T-cell (primary cell): Measurements from ENCODE around the gene PDCL2. TPM values are rescaled to one million over a fixed set of nuclear protein-coding genes. Genes with fewer than 3 reads are reported as not detected.

Experiments
- ATAC-seq, 4 experiments: fragments of 200-7000 bp in 3 of 4; fragments of 150-1000 bp in 1 of 4; cut with Tn5 transposase; replicated peaks in 1 of 4; 1 replicate in 3 of 4; 2 replicates in 1 of 4; pipeline ENCODE4 v1.10.0; 2021; ENCODE audit warnings: moderate library complexity in 3 of 4, mild to moderate bottlenecking in 2 of 4, moderate number of reproducible peaks in 1 of 4
- CTCF ChIA-PET, 2 donors: fragments of 300-600 bp; sonication (Branson Sonifier 250); formaldehyde crosslinking; loops; one replicate each; lab custom pipeline; 2022; ENCODE audit warnings: antibody characterized with exemption in 2 of 2; lab: Charles Lee
- POLR2A ChIA-PET, 2 donors: fragments of 300-600 bp; sonication (Branson Sonifier 250); formaldehyde crosslinking; loops; one replicate each; lab custom pipeline; 2022; ENCODE audit warnings: antibody characterized with exemption in 2 of 2; lab: Charles Lee
- DNase-seq, 35 experiments: peaks; one replicate each; pipeline versions ENCODE4 v3.0.0 to v3.0.0-alpha.2; 2013 to 2023
- H3K27ac ChIP-seq: one replicate; pipeline ENCODE4 v1.5.1; 2013; ENCODE audit warnings: low read length
- H3K27me3 ChIP-seq, 2 experiments: replicated peaks in 1 of 2; 1 replicate in 1 of 2; 2 replicates in 1 of 2; pipeline versions ENCODE4 v1.6.1 to v1.7.0; 2013; ENCODE audit warnings: low read length in 1 of 2, mixed read lengths in 1 of 2; ENCODE audit not compliant: control insufficient read depth in 2 of 2, insufficient read depth in 2 of 2; ENCODE audit errors: extremely low read depth in 1 of 2
- H3K36me3 ChIP-seq, 2 donors: 1 replicate in 1 of 2; 2 replicates in 1 of 2; pipeline versions ENCODE4 v1.6.1 to v1.7.0; 2013; ENCODE audit warnings: low read length in 1 of 2; ENCODE audit not compliant: control insufficient read depth in 2 of 2, insufficient read depth in 1 of 2; ENCODE audit errors: extremely low read depth in 1 of 2
- H3K4me1 ChIP-seq, 2 experiments: 1 replicate in 1 of 2; 2 replicates in 1 of 2; pipeline versions ENCODE4 v1.6.1 to v1.7.0; 2013; ENCODE audit warnings: low read length in 2 of 2, mixed read lengths in 1 of 2; ENCODE audit not compliant: insufficient read depth in 2 of 2, control insufficient read depth in 1 of 2; ENCODE audit errors: extremely low read depth in 1 of 2
- H3K4me3 ChIP-seq, 2 donors: 1 replicate in 1 of 2; 2 replicates in 1 of 2; pipeline versions ENCODE4 v1.5.1 to v1.7.0; 2013; ENCODE audit warnings: mild to moderate bottlenecking in 2 of 2, low read length in 1 of 2, moderate library complexity in 1 of 2; ENCODE audit not compliant: control insufficient read depth in 1 of 2; ENCODE audit errors: extremely low read depth in 1 of 2
- H3K9me3 ChIP-seq: 2 replicates; pipeline ENCODE4 v1.7.0; 2013
- H3K27ac Mint-ChIP-seq, 2 donors: one replicate each; pipeline ENCODE4 v1.8.0; 2020 to 2021; ENCODE audit warnings: mild to moderate bottlenecking in 2 of 2, mixed read lengths in 2 of 2
- H3K27me3 Mint-ChIP-seq, 2 donors: one replicate each; pipeline ENCODE4 v1.8.0; 2021 to 2022; ENCODE audit warnings: mixed read lengths in 2 of 2
- H3K36me3 Mint-ChIP-seq: one replicate; pipeline ENCODE4 v1.8.0; 2021; ENCODE audit warnings: mixed read lengths
- H3K4me1 Mint-ChIP-seq, 3 donors: one replicate each; pipeline ENCODE4 v1.8.0; 2020 to 2022; ENCODE audit warnings: mixed read lengths in 3 of 3, mild to moderate bottlenecking in 1 of 3
- H3K4me3 Mint-ChIP-seq, 3 donors: one replicate each; pipeline ENCODE4 v1.8.0; 2020 to 2022; ENCODE audit warnings: mild to moderate bottlenecking in 3 of 3, mixed read lengths in 3 of 3, moderate library complexity in 3 of 3
- H3K9me3 Mint-ChIP-seq, 3 donors: one replicate each; pipeline ENCODE4 v1.8.0; 2020 to 2022; ENCODE audit warnings: mixed read lengths in 3 of 3
- WGBS: methylation state at CpG from one replicate; pipeline ENCODE4 v1.1.5; 2013; ENCODE audit warnings: missing lambda C conversion rate; ENCODE audit not compliant: insufficient coverage; 5-methylcytosine and 5-hydroxymethylcytosine counted together
- total RNA-seq, 35 experiments: library from RNA in 6 of 35; stranded (reverse) in 6 of 35; fragments of 120-200 nt in 1 of 35; gene quantifications; one replicate each; pipeline versions ENCODE4 v1.2.1 to v1.2.4 and lab custom pipeline; 2013 to 2026

The PDCL2 gene
- total RNA-seq, 5 donors from 2014 or later (not counting 1 experiment from before 2014, with no cell fraction given), result not detected

- no peak overlapping the region for H3K4me3 ChIP-seq
- H3K27ac ChIP-seq, result no peak overlapping the region
- H3K4me1 Mint-ChIP-seq, result no peaks in the 10 kb centered on the region
- H3K27ac Mint-ChIP-seq, result no peak overlapping the region
- ATAC-seq, result no peak
- ChIA-PET POLR2A (no interaction called here), CTCF (interaction anchor here in 1 of 2 donors (0.7 kb wide), 1 partner anchor 302 kb away, joined by 6 read pairs; no protein-coding TSS in a partner anchor)
- H3K9me3 ChIP-seq, result peaks cover 2% of the 10 kb centered on the region
- no peaks in the 10 kb centered on the region for H3K36me3 ChIP-seq
- no peak for DNase-seq
- H3K4me1 ChIP-seq, result no peaks in the 10 kb centered on the region
- H3K27me3 Mint-ChIP-seq, result peaks cover 4 to 6% of the 10 kb centered on the region in 2 donors
- H3K4me3 Mint-ChIP-seq, result no peak overlapping the region
- H3K9me3 Mint-ChIP-seq, result peaks cover 11 to 28% (median 19%) of the 10 kb centered on the region in 3 donors
- H3K27me3 ChIP-seq, result peaks cover 0 to 7% of the 10 kb centered on the region in 2 experiments
- H3K36me3 Mint-ChIP-seq, result peaks cover 3% of the 10 kb centered on the region
Observed at GRCh38 chr4:55578341-55579010, 13.6 kb downstream of the PDCL2 start.

GRCh38 chr4:55575513-55575912, 16.5 kb downstream of the PDCL2 start:
- no peak overlapping the region for H3K4me3 ChIP-seq
- H3K4me1 Mint-ChIP-seq, result no peaks in the 10 kb centered on the region
- POLR2A ChIA-PET, result no interaction called here
- no peaks in the 10 kb centered on the region for H3K36me3 ChIP-seq
- no peak overlapping the region for H3K4me3 Mint-ChIP-seq
- ATAC-seq (no peak), DNase-seq (no peak)
- WGBS, result no CpG with 5 or more reads among the region's 1 CpG
- no peak overlapping the region for H3K27ac Mint-ChIP-seq
- peaks cover 2% of the 10 kb centered on the region for H3K9me3 ChIP-seq
- peaks cover 0 to 2% of the 10 kb centered on the region in 2 experiments for H3K27me3 ChIP-seq
- CTCF ChIA-PET, result no interaction called here
- H3K27me3 Mint-ChIP-seq, result peaks cover 2 to 6% of the 10 kb centered on the region in 2 donors
- H3K9me3 Mint-ChIP-seq, result peaks cover 6 to 22% (median 14%) of the 10 kb centered on the region in 3 donors
- H3K4me1 ChIP-seq, result no peaks in the 10 kb centered on the region
- H3K27ac ChIP-seq, result no peak overlapping the region
- H3K36me3 Mint-ChIP-seq, result peaks cover 3% of the 10 kb centered on the region

- Histone ChIP-seq H3K4me3 (no peak overlapping the region), H3K36me3 (no peaks in the 10 kb centered on the region), H3K4me1 (no peaks in the 10 kb centered on the region), H3K27ac (no peak overlapping the region), H3K27me3 (no peaks in the 10 kb centered on the region), H3K9me3 (peaks cover 2% of the 10 kb centered on the region)
- H3K27ac Mint-ChIP-seq, result no peak overlapping the region
- ChIA-PET CTCF (no interaction called here), POLR2A (no interaction called here)
- H3K9me3 Mint-ChIP-seq, result peaks cover 6 to 22% (median 14%) of the 10 kb centered on the region in 3 donors
- no peak for ATAC-seq
- no peak for DNase-seq
- H3K27me3 Mint-ChIP-seq, result peaks cover 2 to 6% of the 10 kb centered on the region in 2 donors
- H3K4me1 Mint-ChIP-seq, result no peaks in the 10 kb centered on the region
- no peak overlapping the region for H3K4me3 Mint-ChIP-seq
- no CpG with 5 or more reads among the region's 1 CpG for whole genome bisulfite sequencing
- H3K36me3 Mint-ChIP-seq, result peaks cover 3% of the 10 kb centered on the region
Observed at GRCh38 chr4:55574252-55574651, 17.8 kb downstream of the PDCL2 start.

GRCh38 chr4:55571806-55572205, 20.2 kb downstream of the PDCL2 start:
- Mint-ChIP-seq H3K27me3 (peaks cover 2 to 6% of the 10 kb centered on the region in 2 donors), H3K4me1 (no peaks in the 10 kb centered on the region), H3K27ac (no peak overlapping the region), H3K36me3 (peaks cover 3% of the 10 kb centered on the region), H3K9me3 (peaks cover 6 to 22% (median 10%) of the 10 kb centered on the region in 3 donors), H3K4me3 (no peak overlapping the region)
- ChIA-PET CTCF (no interaction called here), POLR2A (interaction anchor here in 1 of 2 donors (0.6 kb wide), 1 partner anchor 1436 kb away, joined by 7 read pairs; no protein-coding TSS in a partner anchor)
- no peaks in the 10 kb centered on the region for H3K27me3 ChIP-seq
- 90% methylated on average over 2 of the region's 3 CpGs for WGBS
- ATAC-seq (no peak), DNase-seq (no peak)
- H3K4me1 ChIP-seq, result no peaks in the 10 kb centered on the region
- H3K27ac ChIP-seq, result no peak overlapping the region
- H3K9me3 ChIP-seq, result peaks cover 2% of the 10 kb centered on the region
- no peak overlapping the region for H3K4me3 ChIP-seq
- H3K36me3 ChIP-seq, result no peaks in the 10 kb centered on the region

- Mint-ChIP-seq H3K27me3 (peaks cover 2 to 6% of the 10 kb centered on the region in 2 donors), H3K36me3 (no peaks in the 10 kb centered on the region), H3K27ac (no peak overlapping the region), H3K4me1 (no peaks in the 10 kb centered on the region), H3K9me3 (no peaks in the 10 kb centered on the region), H3K4me3 (no peak overlapping the region)
- ChIA-PET POLR2A (no interaction called here), CTCF (no interaction called here)
- Histone ChIP-seq H3K27me3 (no peaks in the 10 kb centered on the region), H3K27ac (no peak overlapping the region), H3K36me3 (no peaks in the 10 kb centered on the region), H3K9me3 (no peaks in the 10 kb centered on the region), H3K4me1 (no peaks in the 10 kb centered on the region), H3K4me3 (no peak overlapping the region)
- ATAC-seq (no peak), DNase-seq (no peak)
- no CpG with 5 or more reads among the region's 1 CpG for WGBS
Observed at GRCh38 chr4:55568905-55569504, 23.0 kb downstream of the PDCL2 start.

GRCh38 chr4:55561889-55562288, 30.2 kb downstream of the PDCL2 start:
- H3K4me1 ChIP-seq, result no peaks in the 10 kb centered on the region
- DNase-seq, result no peak
- no peaks in the 10 kb centered on the region for H3K36me3 ChIP-seq
- WGBS, result no CpG with 5 or more reads among the region's 1 CpG
- ChIA-PET POLR2A (interaction anchor here in 1 of 2 donors (0.6 kb wide), 1 partner anchor 13 kb away, joined by 5 read pairs; no protein-coding TSS in a partner anchor), CTCF (interaction anchor here in 1 of 2 donors (1.2 kb wide), 1 partner anchor 216 kb away, joined by 3 read pairs; the partner anchor contains the start of gene SRD5A3)
- Mint-ChIP-seq H3K36me3 (peaks cover 3% of the 10 kb centered on the region), H3K4me1 (no peaks in the 10 kb centered on the region), H3K27me3 (peaks cover 8 to 13% of the 10 kb centered on the region in 2 donors), H3K27ac (no peak overlapping the region), H3K4me3 (no peak overlapping the region), H3K9me3 (peaks cover 0 to 3% (median 0%) of the 10 kb centered on the region in 3 donors)
- H3K4me3 ChIP-seq, result no peak overlapping the region
- no peaks in the 10 kb centered on the region for H3K27me3 ChIP-seq
- no peak for ATAC-seq
- H3K27ac ChIP-seq, result no peak overlapping the region
- H3K9me3 ChIP-seq, result no peaks in the 10 kb centered on the region
